NCI-H2196 (cell line): ENCODE measurements around the gene SMG6.

Experiments
- DNase-seq: peaks from one replicate; lab custom pipeline; 2025; ENCODE audit not compliant: unreplicated experiment; lab: John Stamatoyannopoulos, UW

SMG6 gene

DNA sequence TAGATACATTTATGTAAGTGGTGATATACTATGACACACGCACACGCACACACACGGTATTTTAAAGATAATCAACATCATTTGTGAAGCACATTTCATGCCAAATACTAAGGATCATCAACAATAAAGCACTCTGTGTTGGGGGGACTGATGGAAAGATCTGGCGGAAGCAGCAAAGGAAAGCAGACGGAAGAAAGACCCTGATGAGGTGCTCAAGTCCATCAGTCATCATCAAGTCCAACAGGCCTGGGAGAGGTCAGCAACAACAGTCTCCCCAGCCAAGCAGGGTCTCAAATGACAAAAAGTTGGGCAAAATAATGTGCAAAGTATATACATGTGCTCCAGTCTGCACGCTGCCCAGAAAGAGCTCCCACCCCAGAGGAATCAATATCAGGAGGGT lies 193.1 kb downstream of the SMG6 start:
- DNase-seq: no peak

DNA sequence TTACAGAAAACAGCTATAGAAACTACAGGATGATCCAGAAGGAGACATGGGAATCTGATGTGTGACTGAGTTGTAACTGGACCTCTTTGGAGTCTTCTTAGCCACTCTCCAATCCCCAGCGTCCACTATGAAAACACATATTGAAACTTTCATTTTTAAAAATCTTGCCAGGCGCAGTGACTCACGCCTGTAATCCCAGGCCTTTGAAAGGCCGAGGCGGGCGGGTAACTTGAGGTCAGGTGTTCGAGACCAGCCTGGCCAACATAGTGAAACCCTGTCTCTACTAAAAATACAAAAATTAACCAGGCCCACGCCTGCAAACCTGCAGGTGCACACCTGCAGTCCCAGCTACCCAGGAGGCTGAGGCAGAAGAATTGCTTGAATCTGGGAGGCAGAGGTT lies 195.4 kb downstream of the SMG6 start:
- DNase-seq: no peak

GRCh38 chr17:2107506-2107905 lies 196.1 kb downstream of the SMG6 start:
- no peak for DNase-seq

DNA sequence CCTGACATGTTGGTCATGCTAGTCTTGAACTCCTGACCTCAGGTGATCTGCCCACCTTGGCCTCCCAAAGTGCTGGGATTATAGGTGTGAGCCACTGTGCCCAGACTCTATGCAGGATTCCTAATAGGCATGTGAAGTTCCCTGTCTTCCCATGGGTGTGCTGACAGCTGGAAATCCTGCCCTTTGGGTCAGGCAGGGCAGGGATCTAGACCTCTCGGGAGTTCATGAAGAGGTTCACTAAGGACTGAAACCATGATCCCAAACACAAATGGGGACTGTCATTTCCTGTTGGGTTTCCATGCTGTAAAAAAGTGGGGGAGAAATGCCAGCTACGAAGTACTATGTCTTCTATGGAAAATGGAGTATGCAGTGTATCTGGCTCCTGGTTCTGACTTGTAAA lies 196.5 kb downstream of the SMG6 start:
- DNase-seq: no peak

DNA sequence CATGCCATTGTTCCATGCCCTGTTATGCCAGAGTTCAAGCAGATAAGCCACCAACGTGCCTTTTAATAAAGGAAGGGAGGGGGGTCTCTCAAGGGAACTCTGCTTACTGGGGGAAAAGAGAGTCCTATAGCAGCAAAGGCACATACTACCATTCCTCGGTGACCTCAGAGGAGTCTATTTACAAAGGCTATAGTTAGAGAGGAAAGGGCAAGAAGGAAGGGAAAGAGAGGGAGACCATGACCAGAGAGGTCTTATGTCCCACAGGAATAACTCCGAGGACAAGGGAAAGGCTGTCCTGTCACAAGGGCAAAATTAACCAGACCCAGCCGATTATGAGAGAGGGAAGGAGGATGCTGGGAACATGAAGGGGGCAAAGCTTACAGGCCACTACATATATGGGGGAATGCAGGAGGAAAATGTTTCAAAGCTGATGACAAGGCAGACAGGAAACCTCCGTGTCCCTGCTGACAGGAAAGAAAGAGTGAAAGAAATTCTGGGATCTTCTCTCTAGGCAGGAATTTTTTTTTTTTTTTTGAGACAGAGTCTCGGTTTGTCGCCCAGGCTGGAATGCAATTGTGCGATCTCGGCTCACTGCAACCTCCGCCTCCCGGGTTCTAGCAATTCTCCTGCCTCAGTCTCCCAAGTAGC lies 197.2 kb downstream of the SMG6 start:
- DNase-seq: no peak

DNA sequence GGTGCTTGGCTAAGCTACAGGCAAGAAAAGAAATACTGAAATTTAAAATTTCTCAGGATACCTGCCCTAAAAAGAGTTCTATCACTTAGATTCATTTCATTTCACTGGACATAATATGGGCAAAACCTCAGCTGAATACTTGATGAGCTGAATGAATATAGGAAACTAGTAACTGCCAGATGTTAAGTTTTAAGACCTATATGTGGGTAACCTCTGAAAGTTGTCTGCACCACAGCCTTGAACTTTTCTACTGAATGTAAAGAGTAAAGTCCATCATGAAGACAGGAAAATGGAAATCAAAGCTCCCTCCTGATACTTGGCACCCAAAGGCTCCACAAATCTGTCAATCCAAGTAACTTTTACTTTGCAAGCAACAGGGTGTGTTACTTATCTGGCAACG lies 197.9 kb downstream of the SMG6 start:
- no peak for DNase-seq

DNA sequence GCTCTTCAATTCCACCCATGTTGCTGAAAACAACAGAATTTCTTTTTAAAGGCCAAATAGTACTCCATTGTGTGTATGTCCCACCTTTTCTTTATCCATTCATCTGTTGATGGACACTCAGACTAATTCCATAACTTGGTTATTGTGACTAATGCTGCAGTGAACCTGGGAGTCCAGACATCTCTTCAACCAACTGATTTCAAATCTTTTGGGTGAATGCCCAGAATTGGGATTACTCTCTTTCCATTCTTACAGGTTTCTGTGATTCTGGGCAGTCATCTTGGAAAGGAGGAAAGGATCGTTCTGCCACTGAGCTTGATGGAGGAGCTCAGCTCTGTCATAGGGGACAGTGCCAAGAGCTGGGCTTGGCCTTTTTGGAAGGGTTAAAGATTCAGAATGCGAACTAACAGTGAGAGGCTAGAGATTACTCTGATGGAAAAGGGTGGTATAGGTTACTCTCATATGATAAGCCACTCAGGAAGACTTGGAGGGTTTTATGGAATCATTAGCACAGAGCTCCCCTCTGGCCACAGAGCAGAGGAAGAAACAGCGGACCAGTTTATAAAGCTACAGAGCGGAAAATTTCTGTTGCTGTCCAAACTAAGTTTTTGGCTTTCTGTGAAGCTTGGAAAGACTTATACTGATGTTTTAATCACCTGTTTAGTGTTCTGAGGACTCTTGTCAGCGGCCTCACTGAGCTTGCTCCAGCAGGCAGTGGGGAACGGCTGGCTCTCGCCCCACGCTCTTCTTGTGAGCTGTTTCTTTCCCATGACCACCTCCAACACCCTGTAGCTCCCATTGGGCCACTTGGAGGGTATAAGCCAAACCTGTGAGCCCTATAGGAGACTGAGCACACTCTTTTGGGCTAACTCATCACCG lies 200.4 kb downstream of the SMG6 start:
- peak; percentile 5 for DNase-seq

DNA sequence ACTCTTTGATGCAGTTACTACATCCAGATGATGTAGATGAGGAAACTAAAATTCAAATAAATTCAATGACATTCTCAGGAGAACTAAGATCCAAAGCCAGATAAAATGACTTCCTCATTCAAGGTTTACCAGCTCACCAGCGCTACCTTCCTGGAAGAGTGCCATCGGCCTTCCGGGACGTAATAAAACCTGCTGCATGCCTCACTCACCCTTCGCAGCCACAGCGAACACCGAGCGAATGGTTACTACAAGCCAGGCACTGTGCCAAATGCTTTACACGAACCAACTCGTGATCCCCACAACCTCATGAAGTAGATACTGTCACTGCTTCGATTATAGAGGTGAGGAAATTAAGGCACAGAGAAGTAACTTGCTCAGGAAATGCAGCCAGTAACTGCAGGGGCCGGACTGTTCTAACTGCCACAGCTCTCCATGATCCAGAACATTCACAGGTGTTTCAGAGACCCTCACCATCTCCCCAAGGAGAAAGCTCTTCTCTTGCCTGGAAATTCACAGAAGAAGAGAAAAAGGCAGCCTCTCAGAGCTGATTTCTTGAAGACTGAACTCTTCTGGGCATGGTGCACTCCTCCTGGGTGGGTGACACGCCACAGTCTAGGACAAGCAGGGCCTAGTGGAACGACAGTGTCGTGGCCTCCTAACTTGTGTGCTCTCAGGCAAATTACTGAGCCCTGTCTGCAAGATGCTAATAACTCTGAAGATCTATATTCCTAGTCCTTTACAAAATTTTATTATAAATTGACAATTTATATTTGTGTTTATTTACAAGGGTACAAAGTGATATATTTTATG lies 201.9 kb downstream of the SMG6 start:
- peak; percentile 65 for DNase-seq

DNA sequence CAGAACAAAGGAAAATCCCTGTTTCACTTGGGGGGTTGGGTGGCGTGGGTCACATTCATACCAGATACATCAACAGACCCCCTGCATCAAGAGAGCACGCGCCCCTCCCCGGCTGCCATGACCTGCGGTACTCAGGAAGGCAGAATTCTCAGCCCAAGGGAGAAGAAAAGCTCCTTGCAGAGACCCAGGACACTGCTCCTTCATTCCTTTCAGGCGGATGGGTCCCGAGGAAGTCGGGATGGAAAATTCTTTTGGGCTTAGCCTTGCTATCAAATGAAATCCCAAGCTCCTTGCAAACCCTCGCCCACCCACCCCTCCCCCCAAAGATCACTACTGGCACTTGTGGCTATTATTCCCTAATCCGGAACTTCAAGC lies 208.1 kb downstream of the SMG6 start:
- no peak for DNase-seq

DNA sequence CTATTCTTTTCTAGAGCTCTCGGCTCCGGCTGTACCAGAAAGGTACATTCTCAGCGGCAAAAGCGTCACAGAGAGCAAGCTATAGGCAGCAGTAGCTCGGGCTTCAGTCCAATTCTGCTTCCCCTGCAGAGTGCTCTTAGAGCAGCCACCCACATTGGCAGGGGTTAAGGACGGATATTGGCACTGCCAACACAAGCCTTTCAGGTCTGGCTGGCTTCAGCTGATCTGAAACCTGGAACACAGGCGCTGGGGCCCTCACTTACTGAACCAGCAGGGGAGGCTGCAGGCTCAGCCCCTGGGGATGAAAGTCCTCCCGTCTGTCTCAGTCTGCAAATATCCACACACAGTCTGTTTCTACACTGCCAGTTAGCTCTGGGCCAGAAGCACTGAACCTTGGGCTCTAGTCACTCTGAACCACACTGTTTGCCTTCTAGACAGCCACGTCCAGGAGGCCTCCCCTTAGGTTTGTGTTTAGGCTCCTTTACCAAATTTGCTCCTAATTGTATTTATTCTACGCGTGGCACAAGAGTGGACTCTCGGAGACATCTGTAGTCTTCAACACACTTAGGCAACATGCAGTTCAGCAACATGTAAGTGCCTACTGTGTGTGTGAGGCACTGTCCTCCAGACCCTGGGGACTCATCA lies 208.6 kb downstream of the SMG6 start:
- DNase-seq: peak; percentile 58

- DNase-seq: no peak
These were observed 210.2 kb downstream of the SMG6 start for GRCh38 chr17:2093349-2093748.

GRCh38 chr17:2092253-2092652 lies 211.3 kb downstream of the SMG6 start:
- no peak for DNase-seq

- DNase-seq: no peak
These were observed 212.6 kb downstream of the SMG6 start for GRCh38 chr17:2090804-2091534.

GRCh38 chr17:2090210-2090641 lies 213.4 kb downstream of the SMG6 start:
- no peak for DNase-seq

GRCh38 chr17:2089021-2089422 lies 214.6 kb downstream of the SMG6 start:
- DNase-seq: no peak

DNA sequence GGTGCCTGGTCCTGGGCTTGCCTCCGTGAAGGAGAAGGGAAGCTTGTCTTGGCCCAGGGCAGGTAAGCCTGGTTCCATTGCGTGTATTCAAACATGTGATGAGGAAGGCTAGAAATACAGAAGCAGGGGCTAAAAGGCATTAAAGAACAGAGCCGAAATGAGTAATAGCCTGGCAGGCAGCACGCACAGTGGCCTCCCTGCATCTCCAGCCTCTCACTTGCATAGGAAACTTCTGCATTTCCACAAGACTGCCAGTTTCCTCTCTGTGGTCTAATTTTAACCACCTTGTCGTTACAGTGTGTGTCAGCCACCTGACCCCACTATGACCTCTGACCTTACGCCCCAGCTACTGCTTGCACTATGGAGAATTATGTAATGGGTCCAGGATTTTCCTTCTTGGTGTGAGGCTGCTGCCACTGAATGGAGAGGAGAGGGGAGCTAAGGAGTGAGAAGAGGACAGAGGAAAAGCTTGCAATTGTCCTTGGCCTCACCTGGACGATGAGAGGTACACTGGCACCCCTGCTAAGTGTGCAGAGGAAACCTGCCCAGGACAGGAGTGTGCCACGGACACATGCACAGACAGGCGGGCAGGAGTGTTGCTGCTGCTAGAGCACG lies 215.9 kb downstream of the SMG6 start:
- DNase-seq: no peak

DNA sequence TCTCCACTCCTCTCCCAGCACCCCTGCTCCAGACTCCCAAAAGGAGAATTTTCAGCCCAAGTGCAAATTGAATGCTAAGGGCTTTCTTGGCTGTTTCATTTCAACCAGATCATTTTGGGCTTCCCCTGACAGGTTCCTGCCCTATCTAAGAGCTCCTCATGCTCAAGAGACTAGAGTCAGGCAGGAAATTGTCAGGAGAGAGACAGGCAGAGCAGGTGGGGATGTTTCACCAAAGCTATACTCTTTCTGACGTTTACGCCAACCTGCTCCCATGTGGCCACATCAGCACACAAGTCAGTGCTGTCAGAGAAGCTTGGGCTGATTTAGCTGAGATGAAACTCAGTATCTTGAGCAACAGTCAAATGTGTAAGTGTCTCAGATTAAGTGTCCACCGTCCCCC lies 217.3 kb downstream of the SMG6 start:
- no peak for DNase-seq

DNA sequence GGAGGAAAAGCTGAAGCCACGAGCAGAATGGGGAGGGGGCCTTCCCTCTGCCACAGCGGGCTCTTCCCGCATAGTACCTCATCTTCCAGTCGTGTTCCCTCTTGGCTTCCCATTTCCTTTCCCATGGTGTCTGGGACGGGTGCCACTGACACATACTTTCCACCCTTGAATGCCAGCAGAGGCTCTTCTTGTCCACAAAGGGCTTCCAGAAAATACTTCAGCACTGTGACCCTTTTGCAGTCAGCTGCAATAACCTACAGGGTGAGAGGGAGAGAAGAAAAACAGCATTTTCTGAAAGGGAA lies 218.0 kb downstream of the SMG6 start:
- DNase-seq: no peak

GRCh38 chr17:2084766-2085647 lies 218.6 kb downstream of the SMG6 start:
- DNase-seq: no peak
